GM19023 (cell line): Measurements from ENCODE around the gene SCN2B.

Source experiments
- ATAC-seq: cut with Tn5 transposase; IDR thresholded peaks from one replicate; pipeline ENCODE4 v1.9.1; 2021; ENCODE audit warnings: mild to moderate bottlenecking, moderate library complexity; ENCODE audit not compliant: unreplicated experiment

The SCN2B gene

DNA sequence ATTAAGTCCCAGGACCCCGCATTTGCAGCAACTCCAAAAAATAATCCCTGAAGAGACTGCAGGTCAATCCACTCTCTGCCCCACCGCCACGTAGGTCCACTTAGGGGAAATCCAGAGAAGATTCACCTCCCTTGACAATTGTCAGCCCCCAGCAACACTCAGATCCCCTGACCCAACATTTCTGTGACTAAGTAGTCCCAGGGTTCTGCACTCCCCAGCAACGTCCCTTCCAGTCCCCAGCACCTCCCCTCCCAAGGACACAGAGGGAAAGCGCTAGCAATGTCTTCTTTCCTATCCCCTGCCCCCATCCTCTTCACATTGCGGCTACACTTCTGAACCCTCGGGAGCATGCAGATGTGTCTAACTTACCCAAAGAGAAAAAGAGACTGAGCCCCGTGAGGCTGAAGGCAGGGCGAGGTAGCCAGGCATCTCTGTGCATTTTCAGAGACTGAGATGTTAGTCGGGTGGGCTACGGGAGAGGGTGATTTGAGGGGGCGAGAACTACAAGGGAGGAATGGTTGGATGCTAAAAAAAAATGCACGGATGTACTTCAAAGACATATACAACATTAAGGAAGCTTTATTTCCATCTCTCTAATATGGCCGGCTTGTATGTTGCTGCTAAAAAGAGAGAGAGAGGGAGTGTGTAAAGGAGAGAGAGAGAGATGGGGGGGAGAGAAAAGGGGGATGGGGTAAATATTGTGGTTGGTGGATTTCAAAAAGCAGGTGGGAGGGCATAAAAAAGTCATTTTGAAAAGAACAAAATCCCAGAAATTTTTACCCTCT is at the start of gene SCN2B:
TSS of gene SCN2B (minus strand) at position 647 of the 785 bp plus-strand sequence. CDS start at position 439, 208 bp downstream.
- no peak for ATAC-seq

DNA sequence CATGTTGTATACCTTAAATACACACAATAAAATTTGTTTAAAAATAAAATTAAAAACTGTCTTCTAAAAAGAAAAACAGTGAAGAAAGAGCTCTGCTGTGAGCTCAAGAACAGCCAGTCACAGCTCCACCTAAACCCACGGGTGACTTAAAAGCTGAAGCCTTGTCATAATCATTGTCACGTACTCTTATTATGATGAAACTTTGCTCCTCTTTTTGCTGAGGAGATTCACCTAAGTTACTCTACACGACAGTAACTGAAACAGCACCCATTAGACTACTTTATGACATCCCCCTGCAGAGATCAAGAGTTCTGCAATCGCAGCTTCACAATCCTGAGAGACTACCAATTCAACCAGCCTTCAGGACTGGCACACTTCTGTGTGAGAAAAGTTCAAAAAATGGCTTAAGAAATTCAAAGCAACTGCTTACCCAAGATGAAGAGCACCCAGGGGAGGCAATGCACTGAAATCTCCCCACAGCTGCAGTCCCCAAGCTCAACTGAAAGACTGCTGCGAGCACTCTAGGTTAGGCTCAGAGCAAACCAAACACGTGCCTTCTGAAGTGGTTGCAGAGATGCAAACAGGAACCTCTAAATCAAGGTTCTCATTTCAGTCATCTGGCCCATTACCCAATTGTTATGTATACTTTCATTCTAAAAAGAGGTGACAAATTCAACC is 48.2 kb upstream of the SCN2B start, which contains the start of gene JAML:
TSS of gene JAML (minus strand) at position 501 of the 678 bp plus-strand sequence. CDS start 10,145 bp downstream, outside the sequence.
- no peak for ATAC-seq

GRCh38 chr11:118223992-118224391 is 47.6 kb upstream of the SCN2B start:
- ATAC-seq = no peak

- no peak for ATAC-seq
Observed at GRCh38 chr11:118223570-118223969, 47.1 kb upstream of the SCN2B start.

- ATAC-seq = no peak
Observed at GRCh38 chr11:118222437-118222836, 46.0 kb upstream of the SCN2B start.

GRCh38 chr11:118221419-118221818 is 45.0 kb upstream of the SCN2B start:
- no peak for ATAC-seq

DNA sequence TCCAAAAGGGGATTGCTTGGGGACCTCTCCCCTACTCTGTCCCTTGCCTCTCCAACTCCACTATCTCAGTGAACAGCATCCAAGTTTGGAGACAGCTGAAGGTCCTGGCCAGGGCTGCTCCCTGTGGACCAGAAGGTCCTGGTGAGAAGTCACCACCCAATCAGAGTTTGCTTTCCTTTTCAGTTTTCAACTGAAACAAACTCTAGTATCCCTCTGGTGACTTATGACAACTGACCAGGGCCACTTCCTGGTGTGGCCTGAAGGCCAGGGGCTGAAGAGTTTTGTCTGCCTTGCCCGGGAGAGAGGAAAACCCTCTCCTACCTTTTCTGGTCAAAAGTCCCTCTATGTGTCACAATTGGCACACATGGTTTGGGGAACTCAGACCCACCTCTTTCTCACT is 43.3 kb upstream of the SCN2B start:
- no peak for ATAC-seq

- ATAC-seq = no peak
Observed at GRCh38 chr11:118219244-118219643, 42.8 kb upstream of the SCN2B start.

DNA sequence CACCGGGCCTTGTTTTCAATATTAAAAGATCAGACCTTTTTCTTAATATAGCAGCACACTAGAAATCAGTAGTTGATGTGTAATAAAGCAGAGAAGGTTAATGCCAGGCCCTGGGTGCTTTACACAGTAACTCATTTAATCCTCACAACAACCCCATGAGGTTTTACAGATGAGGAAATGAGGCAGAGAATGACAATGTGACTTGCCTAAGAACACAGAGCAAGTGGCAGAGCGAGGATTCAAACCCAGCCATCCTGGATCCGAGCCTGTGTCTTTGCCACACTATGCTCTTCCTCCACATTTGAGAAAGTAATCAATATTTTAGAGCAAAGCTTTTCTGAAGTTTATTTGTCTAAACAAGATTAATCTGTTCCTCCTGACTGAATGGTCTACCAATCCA is 41.1 kb upstream of the SCN2B start:
- ATAC-seq = no peak

- no peak for ATAC-seq
Observed at GRCh38 chr11:118216621-118217481, 40.4 kb upstream of the SCN2B start.

DNA sequence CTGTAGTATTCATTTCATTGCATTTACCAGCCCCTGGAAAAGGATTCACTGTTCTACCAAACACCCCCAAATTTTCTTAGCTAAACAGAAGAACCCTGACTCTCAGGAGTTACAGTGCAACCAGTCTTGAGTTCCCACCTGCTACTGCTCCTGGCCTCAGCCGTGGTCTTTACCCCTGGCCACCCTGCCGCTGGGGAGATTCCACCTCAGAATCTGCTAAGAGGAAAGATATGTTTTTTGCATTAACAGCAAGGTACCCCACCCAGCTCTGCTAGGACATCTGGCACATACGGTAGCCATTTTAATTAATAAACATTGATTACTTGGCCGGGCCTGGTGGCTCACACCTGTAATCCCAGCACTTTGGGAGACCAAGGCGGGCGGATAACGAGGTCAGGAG is 39.3 kb upstream of the SCN2B start:
- ATAC-seq = no peak

GRCh38 chr11:118215262-118215661 is 38.8 kb upstream of the SCN2B start:
- ATAC-seq = no peak

DNA sequence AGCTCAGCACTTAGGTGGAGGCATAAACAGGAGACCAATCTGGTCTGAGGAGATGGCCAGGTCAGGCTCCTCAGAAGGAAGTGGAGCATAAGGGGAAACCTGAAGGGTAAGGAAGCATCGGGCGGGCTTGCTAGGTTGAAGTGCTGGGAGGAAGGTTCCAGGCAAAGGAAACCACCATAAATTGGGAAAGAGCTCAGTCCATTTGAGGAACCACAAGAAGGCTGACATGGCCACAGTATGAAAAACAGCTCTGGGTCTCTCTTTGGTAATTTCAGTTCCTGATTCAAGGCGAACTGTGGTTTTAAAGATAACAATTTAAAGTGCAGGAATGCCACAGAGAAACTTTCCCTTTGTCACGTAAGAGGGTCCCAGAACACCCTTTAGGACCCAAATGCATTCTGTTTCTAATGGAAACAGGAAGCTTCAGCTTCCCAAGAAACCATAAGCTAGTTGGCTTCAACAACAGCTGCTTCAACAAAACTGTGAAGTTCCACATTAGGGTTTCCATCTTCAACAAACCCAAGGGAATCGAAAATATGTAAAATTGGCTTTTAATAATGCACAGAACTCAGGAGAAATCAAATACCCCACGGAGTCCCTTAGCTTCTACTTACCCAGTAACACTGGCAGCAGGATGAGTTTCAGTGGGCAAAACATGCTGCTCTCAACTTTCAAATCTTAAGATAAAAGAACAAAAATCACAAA is 37.9 kb upstream of the SCN2B start:
- ATAC-seq = no peak

GRCh38 chr11:118213781-118214180 is 37.3 kb upstream of the SCN2B start:
- ATAC-seq = no peak

GRCh38 chr11:118213201-118213600 is 36.8 kb upstream of the SCN2B start:
- no peak for ATAC-seq

GRCh38 chr11:118212781-118213191 is 36.3 kb upstream of the SCN2B start:
- no peak for ATAC-seq

DNA sequence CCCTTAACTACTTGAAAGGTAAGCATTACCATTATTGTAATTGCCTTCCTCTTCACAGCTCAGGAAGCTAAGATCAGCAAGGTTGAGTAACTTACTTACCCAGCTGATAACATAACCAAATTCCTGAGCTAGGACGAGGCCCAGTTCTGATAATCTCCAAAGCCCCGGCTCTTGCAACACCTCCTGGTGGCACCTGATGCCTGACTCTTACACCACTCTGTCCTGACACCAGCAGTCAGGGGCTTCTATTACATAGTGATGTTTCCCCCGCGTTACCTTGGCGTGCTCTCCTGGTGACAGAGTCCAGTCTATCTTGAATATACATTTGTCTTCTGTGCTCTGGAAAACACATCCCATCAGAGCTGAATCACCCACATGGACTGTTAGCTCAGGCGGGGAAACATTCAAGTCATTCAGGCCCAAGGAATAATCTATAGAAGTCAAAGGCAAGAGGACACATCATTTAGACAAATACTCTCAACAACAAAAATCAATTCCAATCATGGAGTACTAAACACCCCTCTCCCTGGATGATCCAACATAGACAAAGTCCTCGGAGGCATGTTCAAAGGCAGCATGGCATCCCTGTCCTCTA is 35.8 kb upstream of the SCN2B start:
- ATAC-seq = no peak

DNA sequence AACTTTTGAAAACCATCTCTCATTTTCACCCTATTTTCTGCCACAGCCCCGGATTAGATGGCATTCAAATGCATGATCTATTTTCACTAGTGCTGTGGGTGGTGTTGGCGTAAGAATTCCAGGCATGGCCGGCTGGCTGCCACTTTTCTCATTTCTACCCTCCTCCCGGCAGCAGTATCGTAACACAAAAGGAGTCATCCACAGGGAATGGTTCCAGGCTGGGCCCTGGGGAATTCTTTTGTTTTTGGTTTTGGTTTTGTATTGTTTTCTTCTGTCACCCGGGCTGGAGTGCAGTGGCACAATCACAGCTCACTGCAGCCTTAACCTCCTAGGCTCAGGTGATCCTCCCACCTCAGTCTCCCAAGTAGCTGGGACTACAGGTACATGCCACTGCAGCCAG is 34.6 kb upstream of the SCN2B start:
- no peak for ATAC-seq

DNA sequence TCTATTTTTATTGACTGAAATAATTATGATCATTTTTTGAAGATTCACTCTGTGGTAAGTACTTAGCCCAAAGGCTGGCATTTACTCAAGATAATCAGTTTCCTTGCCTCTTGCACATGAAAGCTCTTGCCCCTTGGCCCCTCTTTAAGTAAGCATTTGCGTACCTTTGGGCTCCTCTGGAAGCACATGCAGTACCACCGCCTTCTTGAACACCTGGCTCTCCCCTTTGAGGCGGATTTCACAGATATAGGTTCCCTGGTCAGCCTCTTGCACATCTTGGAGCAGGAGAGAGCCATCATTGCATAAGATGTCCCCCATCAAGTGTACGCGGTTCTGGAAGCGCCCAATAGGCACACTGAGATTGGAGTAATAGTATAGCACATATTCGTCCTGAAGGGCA is 33.9 kb upstream of the SCN2B start:
- no peak for ATAC-seq

- no peak for ATAC-seq
Observed at GRCh38 chr11:118209033-118209432, 32.6 kb upstream of the SCN2B start.
